Neural progenitor cell (in vitro differentiated cells): Measurements from ENCODE around the gene PTPN2. TPM values are rescaled to one million over a fixed set of nuclear protein-coding genes. Genes with fewer than 3 reads are reported as not detected.

Source experiments
- DNase-seq: peaks from one replicate; pipeline ENCODE4 v3.0.0-alpha.2; 2016; ENCODE audit warnings: low spot score
- H2AFZ ChIP-seq: fragments of 200-600 bp; sonication (generic); replicated peaks from 2 replicates; pipeline ENCODE4 v1.6.1; 2016; ENCODE audit warnings: antibody characterized with exemption
- H3F3A ChIP-seq: fragments of 200-600 bp; sonication (generic); 2 replicates; pipeline ENCODE4 v1.6.1; 2016; ENCODE audit warnings: antibody characterized with exemption, low read depth
- H3K27ac ChIP-seq: fragments of 200-600 bp; sonication (generic); 2 replicates; pipeline ENCODE4 v1.5.1; 2016; ENCODE audit warnings: mild to moderate bottlenecking
- H3K27me3 ChIP-seq: fragments of 200-600 bp; sonication (generic); 2 replicates; pipeline ENCODE4 v1.6.1; 2016; ENCODE audit warnings: mild to moderate bottlenecking, moderate library complexity
- H3K36me3 ChIP-seq: fragments of 200-600 bp; sonication (generic); 2 replicates; pipeline ENCODE4 v1.5.1; 2016
- H3K4me1 ChIP-seq: fragments of 200-600 bp; sonication (generic); 2 replicates; pipeline ENCODE4 v1.6.1; 2016; ENCODE audit warnings: mixed run types
- H3K4me2 ChIP-seq: fragments of 200-600 bp; sonication (generic); 2 replicates; pipeline ENCODE4 v1.6.1; 2016
- H3K4me3 ChIP-seq: fragments of 200-600 bp; sonication (generic); 2 replicates; pipeline ENCODE4 v1.5.1; 2016
- H3K79me2 ChIP-seq: fragments of 200-600 bp; sonication (generic); 2 replicates; pipeline ENCODE4 v1.6.1; 2016; ENCODE audit warnings: low read depth
- H3K9ac ChIP-seq: fragments of 200-600 bp; sonication (generic); 2 replicates; pipeline ENCODE4 v1.6.1; 2016
- H3K9me3 ChIP-seq: fragments of 200-600 bp; sonication (generic); 2 replicates; pipeline ENCODE4 v1.5.1; 2016; ENCODE audit warnings: low read depth
- H4K20me1 ChIP-seq: fragments of 200-600 bp; sonication (generic); 2 replicates; pipeline ENCODE4 v1.6.1; 2016; ENCODE audit warnings: low read depth
- H3K27ac Mint-ChIP-seq: 3 replicates; pipeline ENCODE4 v1.8.0; 2021; ENCODE audit warnings: mixed read lengths
- H3K27me3 Mint-ChIP-seq: 2 replicates; pipeline ENCODE4 v1.8.0; 2022; ENCODE audit warnings: low read depth, mild to moderate bottlenecking, inconsistent platforms, moderate library complexity, mixed read lengths; ENCODE audit not compliant: insufficient read depth
- H3K36me3 Mint-ChIP-seq: 3 replicates; pipeline ENCODE4 v1.8.0; 2021; ENCODE audit warnings: mixed read lengths
- H3K4me1 Mint-ChIP-seq: 3 replicates; pipeline ENCODE4 v1.8.0; 2021; ENCODE audit warnings: mixed read lengths
- H3K4me3 Mint-ChIP-seq: 3 replicates; pipeline ENCODE4 v1.8.0; 2021; ENCODE audit warnings: mild to moderate bottlenecking, moderate library complexity, mixed read lengths
- H3K9me3 Mint-ChIP-seq: 3 replicates; pipeline ENCODE4 v1.8.0; 2020; ENCODE audit warnings: mixed read lengths
- CTCF ChIP-seq: fragments of 200-600 bp; sonication (generic); IDR thresholded peaks from 2 replicates; pipeline ENCODE4 v1.5.1; 2017; ENCODE audit warnings: antibody characterized with exemption, mild to moderate bottlenecking
- EZH2 ChIP-seq: fragments of 200-600 bp; sonication (generic); IDR thresholded peaks from 2 replicates; pipeline ENCODE4 v1.6.1; 2017; ENCODE audit warnings: antibody characterized with exemption, mild to moderate bottlenecking, moderate library complexity
- EZH2phosphoT487 ChIP-seq: fragments of 200-600 bp; sonication (generic); IDR thresholded peaks from 2 replicates; pipeline ENCODE4 v1.6.1; 2017; ENCODE audit warnings: antibody characterized with exemption
- total RNA-seq: library from RNA; depleted of rRNA; stranded (reverse); fragments of >200 nt; gene quantifications from 2 replicates; pipeline ENCODE4 v1.2.3, GENCODE V29; 2015; ENCODE audit warnings: low replicate concordance

PTPN2 gene
- total RNA-seq, 1 donor from 2014 or later, result 57.9 TPM

DNA sequence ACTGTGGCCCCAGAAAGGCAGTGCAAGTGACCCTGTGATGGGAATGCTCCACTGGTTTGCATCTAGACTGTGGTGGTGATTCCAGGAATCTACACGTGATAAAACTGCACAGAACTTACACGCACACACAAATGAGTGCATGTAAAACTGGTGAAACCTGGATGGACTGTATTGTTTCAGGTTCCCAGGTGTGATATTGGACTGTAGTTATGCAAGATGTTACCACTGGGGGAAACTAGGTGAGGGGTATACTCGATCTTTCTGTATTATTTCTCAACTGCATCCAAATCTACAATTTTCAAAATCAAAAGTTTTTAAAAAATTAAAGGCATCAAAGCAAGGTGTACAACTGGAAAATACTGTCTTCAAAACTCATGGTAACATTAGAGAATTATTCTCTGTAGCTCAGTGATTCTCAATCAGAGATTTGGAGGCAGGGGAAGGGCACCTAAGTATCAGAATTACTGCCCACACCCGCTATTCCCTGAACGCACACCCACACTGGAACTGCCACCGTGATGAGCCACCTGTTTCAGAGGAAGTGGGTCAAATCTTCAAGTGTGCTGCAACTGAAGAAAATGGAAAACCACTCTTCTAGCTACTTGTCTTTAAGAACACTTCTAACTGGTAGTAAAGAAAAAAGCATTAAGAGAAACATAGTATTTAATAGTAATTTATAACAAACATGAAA, 26.7 kb downstream of the PTPN2 start:
- H3K79me2 ChIP-seq, result peaks cover 68% of the 10 kb centered on the region
- H3K27ac Mint-ChIP-seq, result no peak overlapping the region
- TF ChIP-seq EZH2phosphoT487 (no peak), CTCF (no peak), EZH2 (no peak)
- H3K27me3 ChIP-seq, result no peaks in the 10 kb centered on the region
- peaks cover 3% of the 10 kb centered on the region for H4K20me1 ChIP-seq
- H3K4me1 ChIP-seq, result peaks cover 9% of the 10 kb centered on the region
- H3K27ac ChIP-seq, result no peak overlapping the region
- H3K4me3 ChIP-seq, result no peak overlapping the region
- H3K9me3 Mint-ChIP-seq, result no peaks in the 10 kb centered on the region
- no peak overlapping the region for H3K4me2 ChIP-seq
- peaks cover 8% of the 10 kb centered on the region for H3F3A ChIP-seq
- H3K36me3 ChIP-seq, result no peaks in the 10 kb centered on the region
- DNase-seq, result no peak
- no peak overlapping the region for H3K9ac ChIP-seq
- H3K36me3 Mint-ChIP-seq, result peaks cover 14% of the 10 kb centered on the region
- peaks cover 3% of the 10 kb centered on the region for H3K4me1 Mint-ChIP-seq
- no peaks in the 10 kb centered on the region for H3K27me3 Mint-ChIP-seq
- H2AFZ ChIP-seq, result no peak overlapping the region
- H3K9me3 ChIP-seq, result no peaks in the 10 kb centered on the region
- H3K4me3 Mint-ChIP-seq, result no peak overlapping the region

- no peak for DNase-seq
- Histone ChIP-seq H3K9me3 (no peaks in the 10 kb centered on the region), H3K36me3 (no peaks in the 10 kb centered on the region), H3F3A (no peaks in the 10 kb centered on the region), H3K79me2 (peaks cover 55% of the 10 kb centered on the region), H3K27ac (no peak overlapping the region), H3K27me3 (no peaks in the 10 kb centered on the region), H3K4me2 (no peak overlapping the region), H4K20me1 (peaks cover 3% of the 10 kb centered on the region), H3K4me1 (no peaks in the 10 kb centered on the region), H2AFZ (no peak overlapping the region), H3K9ac (no peak overlapping the region), H3K4me3 (no peak overlapping the region)
- H3K36me3 Mint-ChIP-seq, result peaks cover 14% of the 10 kb centered on the region
- H3K4me3 Mint-ChIP-seq, result no peak overlapping the region
- no peaks in the 10 kb centered on the region for H3K9me3 Mint-ChIP-seq
- TF ChIP-seq EZH2 (no peak), CTCF (no peak), EZH2phosphoT487 (no peak)
- H3K27ac Mint-ChIP-seq, result no peak overlapping the region
- no peaks in the 10 kb centered on the region for H3K27me3 Mint-ChIP-seq
- H3K4me1 Mint-ChIP-seq, result no peaks in the 10 kb centered on the region
Observed at GRCh38 chr18:12855916-12856315, 28.1 kb downstream of the PTPN2 start.

DNA sequence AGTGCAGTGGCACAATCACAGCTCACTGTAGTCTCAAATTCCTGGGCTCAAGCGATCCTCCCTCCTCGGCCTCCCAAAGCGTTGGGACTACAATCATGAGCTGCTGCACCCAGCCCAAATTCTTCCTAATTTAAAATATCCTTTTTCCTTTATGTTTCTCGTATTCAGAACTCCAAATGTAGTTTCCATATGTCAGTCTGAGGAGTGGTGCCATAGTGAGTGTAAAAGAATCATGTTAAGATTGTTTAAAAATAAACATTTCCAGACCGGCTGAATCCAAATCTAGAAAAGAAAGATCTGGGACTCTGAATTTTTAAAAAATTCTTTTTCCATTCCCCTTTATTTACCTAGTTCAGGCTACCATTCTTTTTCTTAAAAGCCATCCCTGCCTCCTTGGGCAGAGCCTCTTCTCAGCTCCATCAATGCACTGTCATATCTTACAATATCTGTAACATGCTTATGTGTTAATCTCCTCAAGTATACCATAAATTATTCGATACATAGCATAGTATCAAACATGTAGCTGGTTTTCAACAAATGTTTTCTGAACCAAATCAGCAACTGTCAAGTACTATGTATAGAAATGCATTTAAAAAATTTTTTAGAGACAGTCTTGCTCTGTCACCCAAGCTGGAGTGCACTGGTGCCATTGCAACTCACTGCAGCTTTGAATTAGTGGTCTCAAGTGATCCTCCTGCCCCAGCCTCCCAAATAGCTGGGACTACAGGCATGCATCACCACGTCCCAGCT, 31.3 kb downstream of the PTPN2 start:
- peaks cover 14% of the 10 kb centered on the region for H3K36me3 Mint-ChIP-seq
- Histone ChIP-seq H3K36me3 (no peaks in the 10 kb centered on the region), H3F3A (no peaks in the 10 kb centered on the region), H2AFZ (no peak overlapping the region), H4K20me1 (peaks cover 3% of the 10 kb centered on the region), H3K4me3 (no peak overlapping the region), H3K9me3 (no peaks in the 10 kb centered on the region), H3K27me3 (no peaks in the 10 kb centered on the region), H3K4me1 (no peaks in the 10 kb centered on the region), H3K9ac (no peak overlapping the region), H3K27ac (no peak overlapping the region), H3K4me2 (no peak overlapping the region), H3K79me2 (peaks cover 27% of the 10 kb centered on the region)
- no peaks in the 10 kb centered on the region for H3K27me3 Mint-ChIP-seq
- no peak for DNase-seq
- no peak for TF ChIP-seq EZH2
- no peak for TF ChIP-seq CTCF
- no peak for TF ChIP-seq EZH2phosphoT487
- H3K9me3 Mint-ChIP-seq, result no peaks in the 10 kb centered on the region
- no peak overlapping the region for H3K27ac Mint-ChIP-seq
- H3K4me1 Mint-ChIP-seq, result no peaks in the 10 kb centered on the region
- H3K4me3 Mint-ChIP-seq, result no peak overlapping the region
